SIG-M5 treated with dmso at 0.1 percent for 504 hours (cell line): ENCODE data around the gene FBXO46.
"Not testable (repeated sequence)": the region's sequence is repeated elsewhere in the genome, so short reads cannot be mapped to it uniquely, and the experiment has no call there.

ENCODE experiments used
- DNase-seq: peaks from one replicate; lab custom pipeline; 2025; ENCODE audit not compliant: unreplicated experiment; lab: John Stamatoyannopoulos, UW

The FBXO46 gene

GRCh38 chr19:45766296-45766868 is 35.7 kb upstream of the FBXO46 start:
- DNase-seq, result no peak

- no peak for DNase-seq
These were observed 35.1 kb upstream of the FBXO46 start for GRCh38 chr19:45765702-45766295.

GRCh38 chr19:45764945-45765701 is 34.4 kb upstream of the FBXO46 start:
- DNase-seq, result no peak

GRCh38 chr19:45764475-45764874 is 33.8 kb upstream of the FBXO46 start:
- DNase-seq, result no peak

- no peak for DNase-seq
These were observed 33.1 kb upstream of the FBXO46 start for GRCh38 chr19:45763691-45764294.

DNA sequence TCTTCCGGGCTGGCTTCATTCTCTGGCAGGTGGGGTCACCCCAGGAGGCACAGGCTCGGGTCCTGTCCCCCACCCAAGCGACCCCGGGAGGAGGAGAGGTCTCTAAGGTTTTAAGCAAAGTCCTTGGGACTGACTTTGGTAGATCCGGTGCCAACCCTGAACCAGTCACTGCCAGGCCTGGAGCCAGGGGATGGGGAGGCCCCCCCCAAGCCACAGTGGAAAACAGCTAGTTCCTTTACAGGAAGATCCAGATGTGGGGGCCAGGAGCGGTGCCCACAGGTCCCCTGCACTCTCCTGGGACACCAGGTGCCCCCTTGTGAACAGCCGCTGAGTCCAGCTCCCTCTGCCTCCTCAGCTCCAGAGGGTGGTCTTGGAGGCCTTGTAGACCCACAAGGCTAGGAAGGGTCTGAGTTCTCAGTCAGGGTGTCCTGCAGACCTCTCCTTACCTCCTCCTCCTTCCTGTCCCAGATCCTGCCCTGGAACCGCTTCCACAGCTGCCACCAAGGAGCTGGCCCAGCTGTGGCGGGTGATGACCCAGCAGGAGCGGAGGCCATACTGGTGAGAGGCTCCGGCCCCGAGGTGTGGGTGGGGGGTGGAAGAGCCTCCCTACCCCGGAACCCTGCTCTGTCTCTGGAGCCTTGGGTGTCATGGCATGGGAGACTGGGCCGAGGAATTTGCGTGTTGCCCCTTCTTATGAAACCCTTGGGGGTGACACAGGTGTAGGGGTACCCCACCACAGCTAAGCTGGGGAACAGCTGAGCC is 32.4 kb upstream of the FBXO46 start:
- no peak for DNase-seq

DNA sequence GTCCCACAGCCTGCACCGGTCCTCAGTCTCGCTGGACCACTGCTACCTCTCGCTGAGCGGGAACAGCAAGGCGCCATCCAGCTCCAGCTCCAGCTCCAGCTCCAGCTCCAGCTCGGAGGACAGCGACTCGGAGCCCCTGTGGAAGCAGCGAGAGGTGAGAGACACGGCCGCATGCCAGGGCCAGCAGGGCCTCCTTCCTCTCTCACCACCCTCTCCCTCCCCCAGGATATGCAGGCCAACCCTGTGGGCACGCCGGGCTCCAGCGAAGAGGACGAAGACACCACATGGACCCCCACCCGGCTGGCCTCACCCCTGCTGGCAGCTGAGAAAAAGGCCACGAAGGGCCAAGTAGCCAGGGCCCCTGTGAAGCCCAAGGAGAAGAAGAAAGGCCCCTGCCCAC is 31.0 kb upstream of the FBXO46 start:
- DNase-seq, result no peak

DNA sequence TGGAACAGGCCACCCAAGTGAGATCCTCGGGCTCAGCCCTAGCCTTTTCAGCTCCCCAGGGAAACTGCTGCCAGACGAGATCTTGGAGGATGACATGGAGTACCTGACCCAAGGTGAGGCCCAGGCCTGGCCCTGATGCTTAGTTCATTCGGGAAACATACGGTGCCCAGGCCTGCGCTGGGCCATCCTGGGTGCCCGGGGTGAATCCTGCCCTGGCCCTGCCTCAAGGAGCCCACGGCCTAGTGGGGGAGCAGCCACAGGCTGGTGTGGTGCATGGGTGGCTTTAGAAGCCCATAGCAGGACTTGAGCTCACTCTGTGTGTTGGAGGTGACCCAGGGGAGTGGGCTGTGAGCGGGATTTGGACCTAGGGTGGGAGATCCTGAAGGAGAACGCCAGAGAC is 28.2 kb upstream of the FBXO46 start:
- DNase-seq, result no peak

GRCh38 chr19:45757695-45758094 is 27.0 kb upstream of the FBXO46 start:
- DNase-seq, result no peak

GRCh38 chr19:45754323-45754722 is 23.6 kb upstream of the FBXO46 start:
- DNase-seq, result no peak

DNA sequence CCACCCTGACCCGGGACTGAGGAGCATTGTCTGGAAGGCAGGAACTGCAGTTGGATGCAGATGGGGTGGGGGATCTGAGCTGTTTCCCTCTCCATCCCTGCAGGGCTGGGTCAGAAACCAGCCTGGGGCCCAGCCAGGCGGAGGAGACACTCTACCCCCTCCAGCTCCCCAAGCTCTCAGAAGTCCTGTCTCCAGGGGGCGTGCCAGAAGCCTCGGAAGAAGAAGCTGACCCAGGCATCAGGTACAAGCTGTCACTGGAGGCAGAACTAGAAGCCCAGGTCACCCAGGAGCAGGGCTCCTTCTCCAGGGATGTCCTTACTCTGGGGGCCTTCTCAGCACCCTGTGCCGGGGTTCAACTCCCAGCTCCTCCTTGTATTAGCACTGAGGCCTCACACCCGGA is 22.9 kb upstream of the FBXO46 start:
- DNase-seq, result no peak

DNA sequence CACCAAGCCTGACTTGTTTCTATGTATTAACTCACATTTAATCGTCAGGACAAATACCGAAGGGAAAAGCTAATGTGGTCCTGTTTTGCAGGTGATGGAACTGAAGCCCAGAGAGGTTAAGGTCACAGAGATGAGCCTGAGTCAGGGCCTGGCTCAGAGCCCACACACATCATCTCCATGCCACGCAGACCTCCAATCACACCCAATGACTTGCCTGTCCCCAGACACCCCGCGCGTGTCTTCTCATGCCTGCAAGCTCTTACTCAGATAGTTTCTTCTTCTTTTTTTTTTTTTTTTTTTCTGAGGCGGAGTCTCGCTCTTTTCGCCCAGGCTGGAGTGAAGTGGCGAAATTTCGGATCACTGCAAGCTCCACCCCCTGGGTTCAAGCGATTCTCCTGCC is 21.9 kb upstream of the FBXO46 start:
- DNase-seq, result no peak

DNA sequence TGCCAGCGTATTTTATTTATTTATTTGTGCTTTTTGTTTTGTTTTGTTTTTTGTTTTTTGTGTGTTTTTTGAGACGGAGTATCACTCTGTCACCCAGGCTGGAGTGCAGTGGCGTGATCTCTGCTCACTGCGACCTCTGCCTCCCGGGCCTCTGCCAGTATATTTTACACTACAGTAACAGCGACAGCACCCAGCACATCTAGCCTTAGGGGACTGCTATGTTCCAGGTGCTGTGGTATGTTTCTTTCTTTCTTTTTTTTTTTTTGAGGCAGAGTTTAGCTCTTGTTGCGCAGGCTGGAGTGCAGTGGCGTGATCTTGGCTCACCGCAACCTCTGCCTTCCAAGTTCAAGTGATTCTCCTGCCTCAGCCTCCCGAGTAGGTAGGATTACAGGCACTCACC is 20.8 kb upstream of the FBXO46 start:
- DNase-seq, result not testable (repeated sequence)

GRCh38 chr19:45747513-45747912 is 16.8 kb upstream of the FBXO46 start:
- no peak for DNase-seq

GRCh38 chr19:45746866-45747265 is 16.2 kb upstream of the FBXO46 start:
- DNase-seq, result no peak

DNA sequence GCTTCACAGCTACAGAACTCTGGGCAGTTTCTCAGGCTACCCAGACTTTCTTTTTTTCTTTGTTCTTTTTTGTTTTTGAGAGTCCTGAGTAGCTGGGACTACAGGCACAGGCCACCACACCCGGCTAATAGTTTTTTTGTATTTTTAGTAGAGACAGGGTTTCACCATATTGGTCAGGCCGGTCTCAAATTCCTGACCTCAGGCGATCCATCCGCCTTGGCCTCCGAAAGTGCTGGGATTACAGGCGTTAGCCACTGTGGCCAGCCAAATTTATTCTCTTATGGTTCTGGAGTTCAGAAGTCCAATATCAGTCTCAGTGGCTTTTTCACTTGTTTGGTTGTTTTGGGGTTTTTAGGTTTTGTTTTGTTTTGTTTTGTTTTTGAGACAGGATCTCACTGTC is 14.9 kb upstream of the FBXO46 start:
- DNase-seq, result no peak

GRCh38 chr19:45742969-45743368 is 12.3 kb upstream of the FBXO46 start:
- DNase-seq, result no peak

DNA sequence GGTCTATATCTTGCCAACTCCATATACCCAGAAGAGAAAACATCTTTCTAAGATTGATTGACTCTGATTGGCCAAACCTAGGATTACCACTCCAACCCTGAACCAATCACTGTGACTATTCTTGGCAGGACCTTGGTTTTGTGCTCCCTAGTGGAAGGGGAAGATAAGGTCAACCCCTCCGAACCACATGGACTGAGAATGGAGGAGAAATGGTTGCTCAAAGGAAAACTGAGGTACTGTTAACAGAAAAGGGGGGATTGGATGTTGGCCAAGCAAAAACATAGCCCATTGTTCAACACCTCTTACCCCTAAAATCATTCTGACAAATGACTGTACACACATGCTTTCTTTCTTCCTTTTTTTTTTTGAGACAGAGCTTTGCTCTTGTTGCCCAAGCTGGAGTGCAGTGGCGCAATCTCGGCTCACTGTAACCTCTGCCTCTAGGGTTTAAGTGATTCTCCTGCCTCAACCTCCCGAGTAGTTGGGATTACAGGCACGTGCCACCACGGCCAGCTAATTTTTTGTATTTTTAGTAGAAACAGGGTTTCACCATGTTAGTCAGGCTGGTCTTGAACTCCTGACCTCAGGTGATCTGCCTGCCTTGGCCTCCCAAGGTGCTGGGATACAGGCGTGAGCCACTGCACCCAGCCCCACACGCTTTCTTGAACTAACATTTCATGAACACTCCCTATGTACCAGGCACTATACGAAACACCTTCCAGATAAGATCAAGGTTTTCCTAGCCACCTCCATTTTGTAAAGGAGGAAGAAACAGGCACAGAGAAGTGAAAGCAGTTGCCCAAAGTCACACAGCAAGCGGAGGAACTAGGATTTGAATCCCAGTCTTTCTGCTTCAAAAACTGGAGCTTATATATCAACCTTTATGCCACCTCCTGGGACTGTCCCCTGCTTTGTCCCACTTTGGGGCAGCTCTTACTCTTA is 9.1 kb upstream of the FBXO46 start:
- DNase-seq, result peak; percentile 83

GRCh38 chr19:45733160-45733810 is 2.6 kb upstream of the FBXO46 start, which contains the start of gene MEIOSIN:
Gene MEIOSIN (plus strand): TSS chr19:45733439. CDS start chr19:45735377, 1,938 bp downstream.
- no peak for DNase-seq
